ENCODE results near the gene GPC6. TPM values are rescaled to one million over a fixed set of nuclear protein-coding genes. Genes with fewer than 3 reads are reported as not detected.

Gene GPC6
- total RNA-seq, 1 donor: 77.8 TPM

GRCh38 chr13:93775027-93775426 is 548.4 kb downstream of the GPC6 start:
- TF ChIP-seq, protein P1, sequence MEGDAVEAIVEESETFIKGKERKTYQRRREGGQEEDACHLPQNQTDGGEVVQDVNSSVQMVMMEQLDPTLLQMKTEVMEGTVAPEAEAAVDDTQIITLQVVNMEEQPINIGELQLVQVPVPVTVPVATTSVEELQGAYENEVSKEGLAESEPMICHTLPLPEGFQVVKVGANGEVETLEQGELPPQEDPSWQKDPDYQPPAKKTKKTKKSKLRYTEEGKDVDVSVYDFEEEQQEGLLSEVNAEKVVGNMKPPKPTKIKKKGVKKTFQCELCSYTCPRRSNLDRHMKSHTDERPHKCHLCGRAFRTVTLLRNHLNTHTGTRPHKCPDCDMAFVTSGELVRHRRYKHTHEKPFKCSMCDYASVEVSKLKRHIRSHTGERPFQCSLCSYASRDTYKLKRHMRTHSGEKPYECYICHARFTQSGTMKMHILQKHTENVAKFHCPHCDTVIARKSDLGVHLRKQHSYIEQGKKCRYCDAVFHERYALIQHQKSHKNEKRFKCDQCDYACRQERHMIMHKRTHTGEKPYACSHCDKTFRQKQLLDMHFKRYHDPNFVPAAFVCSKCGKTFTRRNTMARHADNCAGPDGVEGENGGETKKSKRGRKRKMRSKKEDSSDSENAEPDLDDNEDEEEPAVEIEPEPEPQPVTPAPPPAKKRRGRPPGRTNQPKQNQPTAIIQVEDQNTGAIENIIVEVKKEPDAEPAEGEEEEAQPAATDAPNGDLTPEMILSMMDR (IDR thresholded peaks at IDR 0.05; ENCODE audit: extremely low read depth, low read depth, low read length): no peak
- Histone ChIP-seq H3K36me3 (ENCODE audit: insufficient read depth, low read length) (no peaks in the 10 kb centered on the region), H3K27ac (ENCODE audit: low read depth, low read length) (peak overlapping the region; percentile 86), H3K4me3 (ENCODE audit: insufficient read depth, low read length) (no peak overlapping the region), H3K79me2 (ENCODE audit: insufficient read depth, low read length) (no peaks in the 10 kb centered on the region), H2AFZ (ENCODE audit: low read length) (peak overlapping the region; percentile 58), H3K9me3 (ENCODE audit: low read depth, low read length) (no peaks in the 10 kb centered on the region), H4K20me1 (ENCODE audit: insufficient read depth, low read length) (no peaks in the 10 kb centered on the region), H3K4me1 (ENCODE audit: insufficient read depth, low read length) (peaks cover 48% of the 10 kb centered on the region), H3K4me2 (ENCODE audit: insufficient read depth, low read length) (peak overlapping the region; percentile 75), H3K27me3 (ENCODE audit: insufficient read depth, low read length) (no peaks in the 10 kb centered on the region)
- DNase-seq (ENCODE audit: insufficient read length, low spot score, missing footprints): no peak

- peak overlapping the region; percentile 58 for H2AFZ ChIP-seq (ENCODE audit: low read length)
- peak overlapping the region; percentile 45 for H3K4me3 ChIP-seq (ENCODE audit: insufficient read depth, low read length)
- no peak for DNase-seq (ENCODE audit: insufficient read length, low spot score, missing footprints)
- TF ChIP-seq, protein P1 (IDR thresholded peaks at IDR 0.05; ENCODE audit: extremely low read depth, low read depth, low read length): no peak
- H4K20me1 ChIP-seq (ENCODE audit: insufficient read depth, low read length): no peaks in the 10 kb centered on the region
- H3K36me3 ChIP-seq (ENCODE audit: insufficient read depth, low read length): no peaks in the 10 kb centered on the region
- peaks cover 48% of the 10 kb centered on the region for H3K4me1 ChIP-seq (ENCODE audit: insufficient read depth, low read length)
- no peaks in the 10 kb centered on the region for H3K9me3 ChIP-seq (ENCODE audit: low read depth, low read length)
- no peaks in the 10 kb centered on the region for H3K79me2 ChIP-seq (ENCODE audit: insufficient read depth, low read length)
- H3K27ac ChIP-seq (ENCODE audit: low read depth, low read length): peak overlapping the region; percentile 86
- H3K27me3 ChIP-seq (ENCODE audit: insufficient read depth, low read length): no peaks in the 10 kb centered on the region
- peak overlapping the region; percentile 75 for H3K4me2 ChIP-seq (ENCODE audit: insufficient read depth, low read length)
Observed at GRCh38 chr13:93775507-93776108, 549.0 kb downstream of the GPC6 start.

- TF ChIP-seq, protein P1 (IDR thresholded peaks at IDR 0.05; ENCODE audit: extremely low read depth, low read depth, low read length): no peak
- H3K4me1 ChIP-seq (ENCODE audit: insufficient read depth, low read length): peaks cover 37% of the 10 kb centered on the region
- H2AFZ ChIP-seq (ENCODE audit: low read length): peak overlapping the region; percentile 62
- H3K36me3 ChIP-seq (ENCODE audit: insufficient read depth, low read length): no peaks in the 10 kb centered on the region
- no peaks in the 10 kb centered on the region for H3K27me3 ChIP-seq (ENCODE audit: insufficient read depth, low read length)
- peak overlapping the region; percentile 20 for H3K4me3 ChIP-seq (ENCODE audit: insufficient read depth, low read length)
- H3K9me3 ChIP-seq (ENCODE audit: low read depth, low read length): no peaks in the 10 kb centered on the region
- H3K27ac ChIP-seq (ENCODE audit: low read depth, low read length): peak overlapping the region; percentile 86
- H4K20me1 ChIP-seq (ENCODE audit: insufficient read depth, low read length): no peaks in the 10 kb centered on the region
- H3K4me2 ChIP-seq (ENCODE audit: insufficient read depth, low read length): peak overlapping the region; percentile 75
- H3K79me2 ChIP-seq (ENCODE audit: insufficient read depth, low read length): no peaks in the 10 kb centered on the region
- DNase-seq (ENCODE audit: insufficient read length, low spot score, missing footprints): peak; percentile 29
Observed at GRCh38 chr13:93776936-93777335, 550.3 kb downstream of the GPC6 start.

DNA sequence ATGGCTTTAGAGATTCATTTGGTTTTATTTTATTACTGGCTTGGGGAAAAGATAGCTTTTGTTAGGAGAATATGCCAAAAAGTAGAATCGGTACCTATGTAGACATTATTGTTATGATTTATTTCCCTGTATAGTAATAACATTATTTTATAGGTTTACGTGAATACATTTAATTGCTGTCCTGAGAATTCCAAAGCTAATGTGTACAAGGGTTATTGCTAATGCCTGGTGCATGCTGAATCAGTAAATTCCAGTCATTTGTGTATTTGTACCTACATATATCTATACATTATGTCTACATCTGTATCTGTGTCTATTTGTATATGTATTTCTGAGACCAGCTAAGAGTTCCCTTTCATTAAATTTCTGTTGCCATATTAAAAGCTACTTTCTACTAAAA is 550.9 kb downstream of the GPC6 start:
- Histone ChIP-seq H3K36me3 (ENCODE audit: insufficient read depth, low read length) (no peaks in the 10 kb centered on the region), H3K9me3 (ENCODE audit: low read depth, low read length) (no peaks in the 10 kb centered on the region), H3K4me3 (ENCODE audit: insufficient read depth, low read length) (no peak overlapping the region), H3K27me3 (ENCODE audit: insufficient read depth, low read length) (no peaks in the 10 kb centered on the region), H2AFZ (ENCODE audit: low read length) (peak overlapping the region; percentile 62), H3K4me2 (ENCODE audit: insufficient read depth, low read length) (peak overlapping the region; percentile 75), H4K20me1 (ENCODE audit: insufficient read depth, low read length) (no peaks in the 10 kb centered on the region), H3K27ac (ENCODE audit: low read depth, low read length) (peak overlapping the region; percentile 86), H3K79me2 (ENCODE audit: insufficient read depth, low read length) (no peaks in the 10 kb centered on the region), H3K4me1 (ENCODE audit: insufficient read depth, low read length) (peaks cover 34% of the 10 kb centered on the region)
- TF ChIP-seq, protein P1 (IDR thresholded peaks at IDR 0.05; ENCODE audit: extremely low read depth, low read depth, low read length): no peak
- no peak for DNase-seq (ENCODE audit: insufficient read length, low spot score, missing footprints)

All from osteoblast (primary cell).